ENCODE measurements around the gene PMP22.

Gene PMP22

DNA sequence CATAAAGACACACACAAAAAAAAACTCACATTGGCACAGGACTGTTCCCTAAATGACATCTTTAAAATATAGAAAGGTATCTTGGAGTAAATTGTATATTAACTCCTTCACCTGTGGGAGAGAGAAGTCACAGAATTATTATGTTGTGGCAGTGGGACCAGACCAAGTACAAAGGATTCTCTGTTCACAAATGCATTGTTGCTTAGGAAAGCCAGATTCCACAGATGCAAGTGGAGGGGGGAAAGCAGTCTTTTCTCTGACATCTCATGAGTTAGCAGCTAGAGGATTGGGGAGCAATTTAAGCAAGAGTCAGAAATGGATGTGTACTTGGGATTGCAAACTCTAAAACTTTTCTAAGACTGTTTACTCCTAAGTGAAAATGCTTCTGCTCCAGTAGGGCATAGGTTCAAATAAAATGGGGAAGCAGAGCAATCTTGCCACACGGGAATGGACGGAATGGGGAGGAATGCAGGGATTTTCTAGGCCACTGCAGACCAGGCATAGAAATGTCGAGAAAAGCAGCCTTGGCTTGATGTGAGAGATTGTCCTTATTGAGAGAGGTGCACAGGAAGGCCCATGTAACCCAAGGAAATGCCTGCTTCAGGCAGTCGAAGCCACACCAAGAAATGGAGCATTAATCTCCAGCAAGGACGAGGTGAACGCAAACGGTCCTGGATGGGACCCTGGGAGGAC, 4.1 kb upstream of the PMP22 start:
- DNase-seq (ENCODE audit: low read depth) = no peak
- no peak overlapping the region for H3K4me3 ChIP-seq (ENCODE audit: low read depth, low read length)
- TF ChIP-seq, protein P1, sequence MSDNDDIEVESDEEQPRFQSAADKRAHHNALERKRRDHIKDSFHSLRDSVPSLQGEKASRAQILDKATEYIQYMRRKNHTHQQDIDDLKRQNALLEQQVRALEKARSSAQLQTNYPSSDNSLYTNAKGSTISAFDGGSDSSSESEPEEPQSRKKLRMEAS (IDR thresholded peaks at IDR 0.05; ENCODE audit: low read depth, low read length) = no peak
- TF ChIP-seq MYC (IDR thresholded peaks at IDR 0.05; ENCODE audit: low read depth, low read length) (no peak), POLR2A (IDR thresholded peaks at IDR 0.05; ENCODE audit: extremely low read depth, insufficient read length) (no peak)
- TF ChIP-seq, protein P2, sequence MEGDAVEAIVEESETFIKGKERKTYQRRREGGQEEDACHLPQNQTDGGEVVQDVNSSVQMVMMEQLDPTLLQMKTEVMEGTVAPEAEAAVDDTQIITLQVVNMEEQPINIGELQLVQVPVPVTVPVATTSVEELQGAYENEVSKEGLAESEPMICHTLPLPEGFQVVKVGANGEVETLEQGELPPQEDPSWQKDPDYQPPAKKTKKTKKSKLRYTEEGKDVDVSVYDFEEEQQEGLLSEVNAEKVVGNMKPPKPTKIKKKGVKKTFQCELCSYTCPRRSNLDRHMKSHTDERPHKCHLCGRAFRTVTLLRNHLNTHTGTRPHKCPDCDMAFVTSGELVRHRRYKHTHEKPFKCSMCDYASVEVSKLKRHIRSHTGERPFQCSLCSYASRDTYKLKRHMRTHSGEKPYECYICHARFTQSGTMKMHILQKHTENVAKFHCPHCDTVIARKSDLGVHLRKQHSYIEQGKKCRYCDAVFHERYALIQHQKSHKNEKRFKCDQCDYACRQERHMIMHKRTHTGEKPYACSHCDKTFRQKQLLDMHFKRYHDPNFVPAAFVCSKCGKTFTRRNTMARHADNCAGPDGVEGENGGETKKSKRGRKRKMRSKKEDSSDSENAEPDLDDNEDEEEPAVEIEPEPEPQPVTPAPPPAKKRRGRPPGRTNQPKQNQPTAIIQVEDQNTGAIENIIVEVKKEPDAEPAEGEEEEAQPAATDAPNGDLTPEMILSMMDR (IDR thresholded peaks at IDR 0.05; ENCODE audit: low read depth, low read length) = no peak

DNA sequence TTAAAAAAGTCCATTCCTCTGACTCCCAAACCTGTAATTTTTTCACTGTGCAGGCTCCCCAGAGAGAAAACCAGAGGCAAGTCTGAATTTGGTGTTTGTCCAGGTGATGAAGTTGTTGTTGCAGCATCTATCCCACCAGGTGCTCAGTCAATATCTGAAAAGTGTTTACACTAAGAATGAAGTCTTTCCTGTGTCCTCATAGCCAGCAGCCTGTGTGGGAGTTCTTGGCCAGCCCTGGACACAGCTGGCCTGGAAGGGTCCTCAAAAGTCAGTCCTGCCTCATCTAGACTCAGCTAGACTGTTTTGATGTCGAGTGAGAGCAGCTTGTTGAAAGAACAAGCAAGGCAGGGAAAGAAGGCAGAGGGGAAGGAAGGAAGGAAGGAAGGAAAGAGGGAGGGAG, 3.3 kb upstream of the PMP22 start:
- no peak overlapping the region for H3K4me3 ChIP-seq (ENCODE audit: low read depth, low read length)
- TF ChIP-seq POLR2A (IDR thresholded peaks at IDR 0.05; ENCODE audit: extremely low read depth, insufficient read length) (no peak), MYC (IDR thresholded peaks at IDR 0.05; ENCODE audit: low read depth, low read length) (no peak)
- TF ChIP-seq, protein P1 (IDR thresholded peaks at IDR 0.05; ENCODE audit: low read depth, low read length) = no peak
- TF ChIP-seq, protein P2 (IDR thresholded peaks at IDR 0.05; ENCODE audit: low read depth, low read length) = no peak
- no peak for DNase-seq (ENCODE audit: low read depth)

DNA sequence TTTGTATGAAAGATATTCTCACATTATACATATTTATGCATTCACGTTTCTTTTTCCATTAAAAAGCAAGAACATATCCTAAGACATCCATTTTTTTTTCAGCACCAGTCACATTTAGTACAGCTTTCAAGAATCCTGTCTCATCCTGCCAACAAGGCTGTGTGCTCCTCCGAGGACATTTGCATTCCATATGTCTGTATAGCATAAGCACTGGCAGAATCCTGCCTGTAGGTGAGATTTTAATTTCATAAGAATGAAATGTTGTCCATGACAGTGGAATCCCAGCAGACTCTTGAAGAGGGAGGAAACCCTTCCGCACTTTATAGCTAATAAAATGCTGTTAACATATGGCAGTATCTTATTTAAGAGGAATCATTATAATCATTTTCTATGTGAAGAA, 2.9 kb upstream of the PMP22 start:
- DNase-seq (ENCODE audit: low read depth) = no peak
- TF ChIP-seq, protein P1 (IDR thresholded peaks at IDR 0.05; ENCODE audit: low read depth, low read length) = no peak
- TF ChIP-seq, protein P2 (IDR thresholded peaks at IDR 0.05; ENCODE audit: low read depth, low read length) = no peak
- no peak for TF ChIP-seq POLR2A (IDR thresholded peaks at IDR 0.05; ENCODE audit: extremely low read depth, insufficient read length)
- TF ChIP-seq MYC (IDR thresholded peaks at IDR 0.05; ENCODE audit: low read depth, low read length) = no peak
- H3K4me3 ChIP-seq (ENCODE audit: low read depth, low read length) = no peak overlapping the region

DNA sequence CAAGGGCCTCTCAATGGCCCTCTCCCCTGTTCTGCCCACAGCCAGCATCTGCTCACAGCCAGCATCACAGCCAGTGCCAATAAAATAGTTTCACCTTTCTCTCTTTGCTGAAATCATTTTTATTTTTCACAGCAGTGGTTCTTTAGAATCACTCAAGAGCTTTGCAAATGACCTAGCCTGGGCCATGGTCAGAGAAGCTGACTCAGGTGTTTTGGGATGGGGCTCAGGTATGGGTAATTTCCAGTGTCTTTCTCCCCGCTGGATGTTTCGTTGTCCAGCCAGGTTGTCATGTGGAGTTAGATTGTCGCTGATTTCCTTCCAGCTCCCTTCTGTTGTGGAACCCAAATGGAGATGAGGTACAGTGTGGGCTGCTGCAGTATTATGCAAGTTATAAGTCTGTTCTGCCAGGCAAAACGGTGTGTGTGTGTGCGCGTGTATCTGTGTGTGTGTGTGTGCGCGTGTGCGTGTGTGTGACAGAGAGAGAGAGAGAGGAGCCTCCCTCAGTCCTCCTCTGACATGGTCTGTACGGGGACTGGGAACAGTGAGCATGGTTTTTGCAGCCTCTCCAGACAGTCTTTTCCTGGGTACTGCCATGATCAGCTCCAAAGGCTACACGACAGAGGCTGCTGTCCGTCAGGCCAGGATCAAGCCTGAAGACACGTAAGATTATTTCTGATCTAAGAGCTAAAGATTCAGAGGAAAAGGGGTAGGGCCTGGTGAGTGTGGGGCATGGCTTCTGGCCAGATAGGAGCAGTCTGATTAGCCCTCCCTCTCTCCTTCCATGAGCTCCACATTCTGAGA, 1.4 kb upstream of the PMP22 start:
- TF ChIP-seq POLR2A (IDR thresholded peaks at IDR 0.05; ENCODE audit: extremely low read depth, insufficient read length) = no peak
- TF ChIP-seq, protein P2 (IDR thresholded peaks at IDR 0.05; ENCODE audit: low read depth, low read length) = no peak
- TF ChIP-seq, protein P1 (IDR thresholded peaks at IDR 0.05; ENCODE audit: low read depth, low read length) = no peak
- no peak for TF ChIP-seq MYC (IDR thresholded peaks at IDR 0.05; ENCODE audit: low read depth, low read length)
- H3K4me3 ChIP-seq (ENCODE audit: low read depth, low read length) = no peak overlapping the region
- no peak for DNase-seq (ENCODE audit: low read depth)

DNA sequence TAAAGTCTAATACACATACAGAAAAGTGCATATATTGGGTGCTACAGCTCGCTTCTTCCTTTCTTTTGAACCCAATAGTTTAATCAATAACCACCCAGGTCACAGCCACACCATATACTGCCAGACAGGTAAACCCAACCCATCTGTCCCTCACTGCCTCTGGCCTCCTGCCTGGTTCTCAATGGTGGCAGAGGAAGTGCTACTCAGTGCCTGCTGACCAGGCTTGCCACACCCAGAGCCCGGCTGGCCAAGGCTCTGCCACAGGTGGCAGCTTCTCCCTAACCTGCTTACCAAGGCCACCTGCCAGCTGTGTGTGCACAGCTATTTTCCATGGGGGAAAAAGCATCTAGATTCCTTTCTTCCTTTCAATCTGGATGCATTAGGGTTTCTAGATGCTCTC, 584 bp downstream of the PMP22 start:
- TF ChIP-seq, protein P2 (IDR thresholded peaks at IDR 0.05; ENCODE audit: low read depth, low read length) = no peak
- TF ChIP-seq, protein P1 (IDR thresholded peaks at IDR 0.05; ENCODE audit: low read depth, low read length) = no peak
- TF ChIP-seq MYC (IDR thresholded peaks at IDR 0.05; ENCODE audit: low read depth, low read length) = no peak
- TF ChIP-seq POLR2A (IDR thresholded peaks at IDR 0.05; ENCODE audit: extremely low read depth, insufficient read length) = no peak
- H3K4me3 ChIP-seq (ENCODE audit: low read depth, low read length) = no peak overlapping the region
- no peak for DNase-seq (ENCODE audit: low read depth)

Measured in NB4 (cell line).